Activated CD8-positive, alpha-beta memory T cell treated with anti-CD3 and anti-CD28 coated beads, Interleukin-2, amount 50 U/mL, for 24 hours (primary cell): ENCODE data around the gene ZSWIM6.

Experiments
- DNase-seq: peaks from one replicate; pipeline ENCODE4 v3.0.0-alpha.2; 2020; ENCODE audit errors: extremely low read depth

ZSWIM6 gene

GRCh38 chr5:61538722-61539501 lies 206.9 kb downstream of the ZSWIM6 start:
- DNase-seq: no peak

GRCh38 chr5:61549530-61549929 lies 217.5 kb downstream of the ZSWIM6 start:
- DNase-seq: no peak

- DNase-seq: no peak
Observed at GRCh38 chr5:61551637-61552313, 219.7 kb downstream of the ZSWIM6 start.

GRCh38 chr5:61559146-61559545 lies 227.1 kb downstream of the ZSWIM6 start:
- DNase-seq: no peak

GRCh38 chr5:61559722-61560121 lies 227.7 kb downstream of the ZSWIM6 start:
- DNase-seq: no peak

- DNase-seq: no peak
Observed at GRCh38 chr5:61563401-61563800, 231.3 kb downstream of the ZSWIM6 start.

GRCh38 chr5:61567337-61567736 lies 235.3 kb downstream of the ZSWIM6 start:
- no peak for DNase-seq

- no peak for DNase-seq
Observed at GRCh38 chr5:61569353-61569752, 237.3 kb downstream of the ZSWIM6 start.

GRCh38 chr5:61570767-61571166 lies 238.7 kb downstream of the ZSWIM6 start:
- no peak for DNase-seq

GRCh38 chr5:61572959-61573358 lies 240.9 kb downstream of the ZSWIM6 start:
- no peak for DNase-seq

- DNase-seq: no peak
Observed at GRCh38 chr5:61575103-61575502, 243.0 kb downstream of the ZSWIM6 start.

GRCh38 chr5:61575581-61575980 lies 243.5 kb downstream of the ZSWIM6 start:
- no peak for DNase-seq

- DNase-seq: no peak
Observed at GRCh38 chr5:61576556-61576955, 244.5 kb downstream of the ZSWIM6 start.

GRCh38 chr5:61578858-61579503 lies 246.9 kb downstream of the ZSWIM6 start:
- no peak for DNase-seq

GRCh38 chr5:61582205-61582820 lies 250.3 kb downstream of the ZSWIM6 start:
- DNase-seq: no peak

GRCh38 chr5:61582887-61583286 lies 250.8 kb downstream of the ZSWIM6 start:
- DNase-seq: no peak

- DNase-seq: no peak
Observed at GRCh38 chr5:61586096-61587084, 254.3 kb downstream of the ZSWIM6 start.

- no peak for DNase-seq
Observed at GRCh38 chr5:61587125-61587524, 255.1 kb downstream of the ZSWIM6 start.

- no peak for DNase-seq
Observed at GRCh38 chr5:61588216-61588615, 256.2 kb downstream of the ZSWIM6 start.

GRCh38 chr5:61589946-61590345 lies 257.9 kb downstream of the ZSWIM6 start:
- DNase-seq: no peak

- no peak for DNase-seq
Observed at GRCh38 chr5:61590473-61590872, 258.4 kb downstream of the ZSWIM6 start.
